ENCODE data around the gene PCGF2.
"Not testable (repeated sequence)": the region's sequence is repeated elsewhere in the genome, so short reads cannot be mapped to it uniquely, and the experiment has no call there.

PCGF2 gene

DNA sequence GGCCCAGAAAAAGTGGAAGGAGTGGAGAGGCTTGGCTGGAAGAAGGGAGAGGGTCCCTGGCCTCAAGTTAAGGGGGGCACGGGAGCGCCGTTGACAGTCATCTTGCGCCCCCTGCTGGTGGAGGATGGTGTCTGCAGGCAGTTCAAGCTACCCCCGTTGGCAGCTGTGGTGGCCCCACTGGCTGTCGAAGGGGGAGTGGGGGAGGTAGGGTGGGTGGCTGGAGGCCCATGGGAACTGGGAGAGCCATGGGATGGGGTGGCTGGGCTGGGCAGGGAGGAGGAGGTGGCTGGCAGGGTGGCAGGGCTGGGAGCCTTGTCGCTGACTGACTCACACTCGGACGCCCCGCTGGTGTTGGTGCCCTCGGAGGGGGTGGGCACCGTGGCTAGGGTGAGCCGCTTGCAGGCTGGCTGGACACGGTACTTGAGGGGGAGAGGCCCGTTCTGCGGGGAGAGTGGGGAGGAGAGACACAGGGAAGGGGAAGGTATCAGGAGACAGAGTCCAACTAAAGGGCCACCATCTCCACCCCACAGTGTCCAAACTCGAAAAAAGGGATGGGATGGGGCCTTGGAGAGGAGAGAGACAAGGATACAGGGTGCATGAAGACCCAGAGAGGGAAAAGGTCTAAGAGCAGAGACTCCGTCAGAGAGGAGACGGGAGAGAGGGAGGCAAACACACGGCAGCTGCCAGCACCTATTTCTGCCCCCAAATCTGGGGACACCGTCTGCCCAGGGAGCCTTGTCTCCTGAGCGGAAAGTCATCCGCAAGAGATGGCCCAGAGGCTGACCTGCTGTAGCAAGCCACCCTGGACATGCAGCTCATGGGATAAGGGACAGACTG lies 12.8 kb downstream of the PCGF2 start:
- peak; percentile 75 for DNase-seq (ENCODE audit: low spot score)

DNA sequence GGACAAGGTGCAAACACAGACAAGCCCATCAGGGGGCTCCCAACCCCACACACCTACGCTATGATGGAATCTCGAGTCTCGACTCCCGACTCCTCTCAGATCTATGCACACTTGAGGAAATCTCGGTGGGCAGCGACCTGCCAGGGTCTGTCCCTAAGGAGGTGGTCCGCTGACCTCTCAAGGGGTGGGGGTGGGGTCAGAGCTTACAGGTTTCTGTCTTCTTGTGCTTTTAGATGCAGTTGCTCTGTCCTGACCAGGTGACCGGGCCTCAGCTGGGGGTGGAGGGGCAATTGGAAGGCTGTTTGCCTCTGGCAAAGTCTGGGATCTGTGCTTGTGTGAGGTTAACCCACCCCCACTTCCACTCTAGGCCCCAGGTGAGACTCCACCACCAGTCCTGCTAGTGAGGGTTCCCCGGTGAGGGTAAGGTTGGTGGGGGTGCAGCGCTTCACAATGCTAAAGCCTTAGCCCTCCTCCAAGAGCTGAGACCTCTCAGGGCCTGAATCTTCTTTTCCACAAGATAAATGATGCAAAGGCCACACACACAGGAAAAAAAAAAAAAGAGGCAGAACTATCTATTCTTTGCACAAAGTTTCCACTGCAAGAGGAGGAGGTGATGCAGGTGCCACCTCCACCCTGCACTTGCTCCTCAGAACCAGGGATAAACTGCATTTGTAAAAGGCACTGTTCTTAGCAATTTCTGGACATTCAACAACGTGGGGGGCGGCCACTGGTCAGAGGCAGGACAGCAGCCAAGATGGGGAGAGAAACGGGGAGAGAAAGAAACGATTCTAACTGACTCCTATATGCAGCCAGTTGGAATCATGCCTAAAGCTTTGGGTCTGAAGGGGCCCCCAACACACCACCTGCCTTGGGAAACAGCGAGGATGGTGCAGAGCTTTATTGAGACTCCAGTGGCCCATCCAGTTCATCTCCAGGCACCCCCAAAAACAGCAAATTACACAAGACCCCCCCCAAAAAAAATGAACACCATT lies 13.9 kb downstream of the PCGF2 start:
- DNase-seq (ENCODE audit: low spot score): no peak

DNA sequence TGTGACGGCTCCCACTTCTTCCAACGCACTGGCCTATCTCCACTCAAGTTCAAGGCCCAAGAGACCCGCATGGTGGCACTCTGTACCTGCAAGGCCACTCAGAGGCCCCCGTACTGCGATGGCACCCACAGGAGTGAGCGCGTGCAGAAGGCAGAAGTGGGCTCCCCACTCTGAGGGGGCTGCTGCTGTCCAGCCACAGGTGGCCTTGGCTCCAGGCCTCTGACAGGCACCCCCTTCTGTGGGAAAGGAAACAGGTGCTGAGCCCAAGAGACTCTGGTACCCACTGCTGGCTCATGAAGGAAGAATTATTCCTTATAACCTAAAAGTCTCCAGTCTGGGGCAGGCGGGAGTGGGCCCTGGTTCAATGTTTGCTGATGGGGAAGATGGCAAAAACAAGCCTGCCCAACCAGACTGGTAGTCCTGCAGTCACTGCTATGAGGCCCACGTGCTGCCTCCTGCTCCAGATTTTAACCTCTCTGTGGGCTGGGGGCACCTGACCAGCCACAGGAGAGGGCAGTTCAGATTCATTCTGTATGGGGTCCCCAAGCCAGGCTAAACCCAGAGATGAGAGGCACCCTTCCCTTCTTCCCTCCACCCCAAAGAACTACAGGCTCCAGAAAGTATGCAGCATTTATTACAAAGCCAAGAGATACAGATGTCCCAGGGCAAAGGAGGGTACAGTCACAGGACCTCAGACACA lies 14.7 kb downstream of the PCGF2 start:
- no peak for DNase-seq (ENCODE audit: low spot score)

DNA sequence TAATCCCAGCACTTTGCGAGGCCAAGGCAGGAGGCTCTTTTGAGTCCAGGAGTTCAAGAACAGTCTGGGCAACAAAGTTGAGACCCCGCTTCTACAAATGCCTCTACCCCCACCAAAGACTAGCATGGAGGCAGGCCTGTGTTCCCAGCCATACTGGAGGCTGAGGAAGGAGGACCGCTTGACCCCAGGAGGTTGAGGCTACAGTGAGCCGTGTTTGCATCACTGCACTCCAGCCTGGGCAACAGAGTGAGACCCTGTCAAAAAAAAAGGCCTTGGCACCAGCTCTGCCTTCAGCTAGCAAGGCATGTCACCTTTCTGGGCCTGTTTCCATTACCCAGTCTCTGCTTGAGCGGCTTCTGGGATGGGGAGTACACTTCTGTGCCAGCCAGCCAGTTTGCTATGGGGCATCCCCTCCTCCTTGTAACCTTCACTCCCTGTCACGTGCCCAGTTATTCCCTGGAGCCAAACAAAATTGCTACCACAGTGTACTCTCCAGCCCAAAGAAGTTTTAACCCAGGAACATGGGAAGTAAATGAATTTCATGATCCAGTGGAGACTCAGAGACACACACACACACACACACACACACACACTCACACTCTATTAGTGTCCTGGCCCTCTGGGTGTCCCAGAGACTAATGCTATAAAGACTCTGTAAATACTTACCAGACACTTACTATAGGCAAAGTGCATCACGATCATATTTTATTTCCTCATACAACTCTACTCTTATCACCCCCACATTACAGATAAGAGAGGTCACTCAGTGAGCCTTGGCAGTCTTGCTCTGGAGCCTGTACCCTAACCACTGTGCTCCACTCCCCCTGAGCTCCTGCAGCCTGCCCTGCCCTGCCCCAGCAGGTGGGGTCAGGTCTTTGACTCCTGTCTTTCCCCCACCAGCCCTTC lies 15.5 kb downstream of the PCGF2 start:
- DNase-seq (ENCODE audit: low spot score): no peak

DNA sequence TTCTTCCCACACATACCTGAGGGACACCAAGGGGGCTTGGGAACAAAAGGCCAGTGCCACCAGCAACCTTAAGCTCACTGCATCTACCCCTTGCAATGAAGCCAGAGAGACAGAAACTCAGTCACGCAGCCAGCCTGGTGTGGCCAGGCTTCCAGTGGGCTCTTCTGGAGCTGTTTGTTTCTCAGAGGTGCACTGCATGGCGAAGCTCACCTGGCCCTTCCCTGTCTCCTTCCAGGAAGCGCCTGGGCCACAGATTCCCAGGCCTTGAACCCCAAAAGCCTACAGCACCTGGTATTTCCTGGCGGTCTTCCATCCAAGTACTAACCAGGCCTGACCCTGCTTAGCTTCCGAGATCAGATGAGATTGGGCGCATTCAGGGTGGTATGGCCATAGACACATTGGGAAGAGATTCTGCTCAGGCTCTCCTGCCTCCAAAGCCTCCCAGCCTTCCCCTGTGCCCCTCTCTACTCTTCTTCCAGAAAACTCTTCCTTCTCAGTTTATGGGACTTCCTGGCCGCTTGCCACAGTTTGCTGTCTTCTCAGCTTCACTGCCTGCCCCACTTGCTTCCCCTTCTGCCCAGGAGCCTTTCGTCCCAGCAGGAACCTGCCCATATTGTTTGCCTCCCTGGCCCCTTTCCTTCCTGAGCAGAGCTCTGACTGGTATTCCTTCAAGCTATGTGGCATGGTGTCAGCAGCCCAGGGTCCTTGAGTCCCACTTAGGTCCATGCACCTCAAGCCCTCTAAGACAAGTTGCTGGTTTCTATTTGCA lies 16.4 kb downstream of the PCGF2 start:
- no peak for DNase-seq (ENCODE audit: low spot score)

DNA sequence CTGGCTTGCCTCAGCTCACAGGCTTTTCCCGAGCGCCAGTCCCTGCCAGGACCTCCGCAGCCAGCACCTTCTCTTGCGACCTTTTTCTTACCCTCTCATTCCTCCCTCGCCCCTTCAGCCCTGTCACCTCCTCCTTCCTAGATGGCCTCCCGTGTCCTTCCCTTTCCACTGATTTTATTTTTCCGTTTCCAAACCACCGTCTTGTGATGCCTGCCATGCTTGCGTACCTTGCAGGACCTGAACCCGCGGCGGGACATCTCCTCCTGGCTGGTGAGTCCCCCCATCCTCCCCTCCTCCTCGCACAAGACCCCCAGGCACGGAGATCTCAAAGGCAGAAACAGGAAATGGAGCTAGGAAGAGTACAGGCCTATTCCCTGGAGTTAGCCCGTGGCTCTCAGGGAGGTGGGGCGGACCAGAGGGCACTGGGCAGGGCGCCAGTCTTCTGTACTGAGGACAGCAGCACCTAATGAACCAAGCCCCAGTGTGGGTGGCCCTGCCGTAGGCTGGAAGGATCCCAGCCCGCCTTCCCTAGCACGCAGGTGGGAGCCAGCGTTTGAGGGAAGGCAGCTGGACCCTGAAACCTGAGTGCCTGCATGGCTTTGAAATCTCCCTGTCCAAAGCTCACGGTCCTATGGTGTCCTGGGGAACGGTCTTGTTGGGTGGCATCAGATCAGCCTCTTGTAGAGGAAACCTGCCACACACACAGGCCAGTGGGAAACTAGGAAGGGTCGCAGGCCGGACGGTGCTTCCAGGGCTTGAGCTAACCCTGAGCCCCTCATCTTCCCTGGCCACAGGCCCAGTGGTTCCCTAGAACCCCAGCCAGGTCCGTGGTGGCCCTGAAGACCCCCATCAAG lies 17.4 kb downstream of the PCGF2 start:
- no peak for DNase-seq (ENCODE audit: low spot score)

DNA sequence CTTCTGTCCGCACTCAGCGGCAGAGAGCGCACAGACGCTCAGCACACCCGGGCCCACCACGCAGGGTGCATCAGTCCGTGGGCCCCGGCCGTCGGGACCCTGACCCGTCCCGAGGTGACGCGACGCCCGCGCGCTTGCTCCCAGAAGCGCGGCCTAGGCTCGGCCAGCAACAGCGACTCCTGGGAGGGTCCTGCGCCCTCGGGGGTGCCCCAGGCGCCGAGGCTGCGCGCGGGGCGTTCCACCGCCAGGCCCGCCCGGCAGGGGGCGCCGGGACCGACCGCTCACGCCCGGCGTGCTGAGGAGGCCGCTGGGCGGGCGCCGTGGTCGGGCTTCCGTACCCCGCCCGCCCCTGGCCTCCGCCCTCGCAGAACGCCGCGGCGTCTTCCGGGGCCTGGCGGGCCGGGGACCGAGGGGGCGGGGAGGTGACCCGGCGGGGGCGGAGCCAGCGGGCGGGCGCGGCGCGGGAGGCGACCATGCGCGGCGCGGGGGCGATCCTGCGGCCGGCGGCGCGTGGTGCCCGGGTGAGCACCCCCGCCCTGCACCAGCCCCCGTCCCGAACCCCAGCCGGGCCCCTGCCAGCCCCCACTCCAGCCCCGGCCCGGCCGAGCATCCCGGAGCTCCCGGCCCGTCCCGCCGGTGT lies 18.1 kb downstream of the PCGF2 start, which contains the start of gene CISD3:
Gene CISD3, plus strand, starts transcription at position 456 of the 640 bp plus-strand sequence. Its CDS starts 18 bp downstream, at position 474.
- peak; percentile 88 for DNase-seq (ENCODE audit: low spot score)

DNA sequence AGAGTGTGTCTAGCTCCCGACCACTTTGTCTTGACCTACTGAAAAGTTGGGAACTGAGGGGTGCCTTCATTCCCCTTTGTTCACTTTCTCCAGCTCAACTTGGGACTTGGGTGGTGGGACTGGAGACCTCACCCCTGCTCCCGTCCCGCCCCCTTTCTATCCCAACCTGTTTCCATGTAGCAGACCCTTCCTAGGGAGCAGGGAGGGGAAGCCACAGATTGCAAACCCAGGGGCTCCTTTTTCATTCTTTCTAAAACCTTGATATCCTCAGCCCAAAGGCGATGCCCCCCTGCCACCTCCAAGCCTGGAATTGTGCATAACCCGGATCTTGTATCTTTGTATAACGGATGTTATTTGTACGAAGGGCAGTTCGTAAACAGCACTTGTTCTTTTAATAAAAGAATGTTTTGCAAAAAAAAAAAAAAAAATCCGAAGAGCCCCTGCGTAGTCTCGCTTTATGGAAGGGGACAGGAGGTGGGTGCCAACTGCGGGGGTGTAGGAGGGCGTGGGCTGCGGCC lies 18.7 kb downstream of the PCGF2 start:
- DNase-seq (ENCODE audit: low spot score): no peak

DNA sequence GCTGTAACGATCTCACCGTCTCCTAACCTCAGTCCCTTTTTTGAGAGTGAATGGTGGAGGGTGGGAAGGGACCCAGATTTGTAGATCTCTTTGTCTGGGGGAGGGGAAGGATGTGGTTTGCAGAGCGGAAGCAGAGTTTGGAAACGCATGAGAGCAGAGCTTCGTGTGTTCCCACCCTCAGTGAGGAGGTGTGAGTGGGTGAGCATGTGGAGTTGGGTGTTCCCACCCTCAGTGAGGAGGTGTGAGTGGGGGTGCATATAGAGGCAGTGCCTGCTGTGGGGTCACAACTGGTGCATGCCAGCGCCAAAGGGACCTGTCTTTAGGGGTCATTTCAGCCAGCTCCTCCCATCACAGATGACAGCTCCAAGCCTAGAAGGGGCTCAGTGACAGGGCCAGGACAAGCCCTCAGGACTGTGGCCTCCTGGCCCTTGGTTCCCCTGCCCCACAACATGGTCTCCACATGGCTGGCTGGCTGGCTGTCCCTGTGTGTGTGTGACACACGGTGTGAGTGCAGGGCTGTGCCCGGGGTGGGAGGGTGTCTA lies 19.8 kb downstream of the PCGF2 start:
- DNase-seq (ENCODE audit: low spot score): peak; percentile 75

DNA sequence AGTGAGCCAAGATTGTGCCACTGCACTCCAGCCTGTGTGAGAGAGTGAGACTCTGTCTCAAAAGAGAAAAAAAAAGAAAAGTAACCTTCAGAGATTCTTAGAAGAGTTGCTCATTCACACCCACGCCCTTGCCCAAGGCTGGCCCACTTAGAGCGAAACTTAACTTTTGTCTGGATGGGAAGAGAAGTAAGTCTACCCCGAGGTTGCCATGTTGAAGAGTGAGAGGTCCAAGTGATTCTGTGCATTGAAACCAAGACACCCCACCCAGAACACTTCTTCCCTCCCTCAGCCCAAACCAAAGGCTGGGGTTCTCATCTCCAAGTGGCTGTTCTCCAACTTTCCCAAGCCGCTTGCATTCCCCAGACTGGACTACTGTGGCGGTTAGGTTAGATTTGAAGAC lies 20.4 kb downstream of the PCGF2 start:
- peak; percentile 83 for DNase-seq (ENCODE audit: low spot score)

DNA sequence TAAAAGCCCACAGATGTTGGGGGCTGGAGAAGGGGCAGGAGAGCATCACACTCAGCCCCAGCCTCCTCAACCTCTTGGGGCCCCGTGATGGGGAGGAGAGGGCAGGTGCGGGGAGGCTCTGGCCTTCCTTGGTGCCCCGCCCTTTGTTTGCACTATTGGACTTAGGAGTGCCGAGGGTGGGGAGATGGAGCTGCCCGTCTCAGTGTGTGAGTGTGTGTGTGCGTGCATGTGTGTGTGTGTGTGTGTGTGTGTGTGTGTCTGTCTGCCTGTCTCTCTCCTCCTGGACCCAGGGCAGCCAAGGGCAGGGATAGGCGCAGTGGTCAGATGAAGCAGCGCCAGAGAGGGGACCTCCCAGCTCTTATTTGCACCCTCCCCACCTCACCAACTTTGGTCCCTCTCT lies 22.0 kb downstream of the PCGF2 start:
- not testable (repeated sequence) for DNase-seq (ENCODE audit: low spot score)

DNA sequence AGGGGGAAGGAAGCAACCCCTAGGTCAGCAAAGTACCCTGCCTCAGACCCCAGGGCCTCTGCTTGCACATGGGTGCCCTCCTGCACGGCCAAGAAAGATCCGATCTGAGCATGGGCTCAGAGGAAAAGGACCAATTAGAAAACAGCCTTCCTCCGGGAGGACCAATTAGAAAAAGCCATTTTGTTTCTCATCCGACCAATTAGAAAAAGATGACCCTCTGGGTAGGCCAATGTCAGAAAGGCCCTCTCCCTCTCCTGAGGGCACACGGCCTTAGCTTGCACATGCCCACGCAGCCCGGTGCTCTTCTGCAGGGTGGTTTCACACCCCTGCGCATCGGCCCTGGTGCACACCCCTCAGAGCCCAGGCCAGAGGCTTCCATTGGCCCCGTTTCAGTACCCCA lies 23.1 kb downstream of the PCGF2 start:
- DNase-seq (ENCODE audit: low spot score): no peak

DNA sequence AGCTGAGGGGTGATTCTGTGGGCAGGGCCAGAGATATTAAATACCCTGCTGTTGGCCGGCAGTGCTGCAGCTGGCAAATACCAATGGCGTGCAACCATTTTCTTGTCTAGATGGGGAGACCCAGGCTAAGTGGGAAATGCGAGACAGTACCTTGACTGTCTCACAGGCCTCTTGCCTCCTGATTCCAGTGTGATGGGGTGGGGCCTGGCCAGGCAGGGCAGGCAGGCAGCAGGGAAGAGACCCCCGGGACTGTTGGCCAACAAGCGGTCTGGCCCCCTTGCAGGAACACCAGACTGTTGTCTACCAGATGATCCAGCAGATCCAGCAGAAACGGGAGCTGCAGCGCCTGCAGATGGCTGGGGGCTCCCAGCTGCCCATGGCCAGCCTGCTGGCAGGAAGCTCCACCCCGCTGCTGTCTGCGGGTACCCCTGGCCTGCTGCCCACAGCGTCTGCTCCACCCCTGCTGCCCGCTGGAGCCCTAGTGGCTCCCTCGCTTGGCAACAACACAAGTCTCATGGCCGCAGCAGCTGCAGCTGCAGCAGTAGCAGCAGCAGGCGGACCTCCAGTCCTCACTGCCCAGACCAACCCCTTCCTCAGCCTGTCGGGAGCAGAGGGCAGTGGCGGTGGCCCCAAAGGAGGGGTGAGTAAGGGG lies 23.7 kb downstream of the PCGF2 start:
- DNase-seq (ENCODE audit: low spot score): no peak

DNA sequence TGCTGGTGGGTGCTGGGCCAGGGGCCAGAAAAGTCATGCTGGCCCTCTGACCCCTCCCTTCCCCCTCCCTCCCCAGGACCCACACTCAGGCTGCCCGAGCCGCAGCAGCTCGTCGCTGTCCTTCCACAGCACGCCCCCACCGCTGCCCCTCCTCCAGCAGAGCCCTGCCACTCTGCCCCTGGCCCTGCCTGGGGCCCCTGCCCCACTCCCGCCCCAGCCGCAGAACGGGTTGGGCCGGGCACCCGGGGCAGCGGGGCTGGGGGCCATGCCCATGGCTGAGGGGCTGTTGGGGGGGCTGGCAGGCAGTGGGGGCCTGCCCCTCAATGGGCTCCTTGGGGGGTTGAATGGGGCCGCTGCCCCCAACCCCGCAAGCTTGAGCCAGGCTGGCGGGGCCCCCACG lies 26.3 kb downstream of the PCGF2 start:
- no peak for DNase-seq (ENCODE audit: low spot score)

DNA sequence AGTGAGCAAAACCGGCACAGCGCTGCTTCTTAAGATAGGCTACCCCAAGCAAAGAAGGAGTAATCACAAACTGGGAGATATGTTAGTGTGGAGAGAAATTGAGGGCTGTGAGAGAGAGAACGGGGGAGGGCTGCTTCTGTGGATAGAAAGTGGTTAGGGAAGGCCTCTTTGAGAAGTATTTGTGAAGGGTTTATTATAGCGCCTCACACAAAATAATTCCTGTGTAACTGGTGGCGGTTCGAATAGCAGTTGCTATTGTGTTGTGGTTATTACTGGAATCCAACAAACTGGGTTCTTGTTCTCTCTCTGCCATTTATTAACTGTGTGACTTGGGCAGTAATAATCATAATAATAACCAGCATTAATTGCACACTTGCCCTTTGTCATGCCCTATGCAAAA lies 27.2 kb downstream of the PCGF2 start:
- DNase-seq (ENCODE audit: low spot score): no peak

DNA sequence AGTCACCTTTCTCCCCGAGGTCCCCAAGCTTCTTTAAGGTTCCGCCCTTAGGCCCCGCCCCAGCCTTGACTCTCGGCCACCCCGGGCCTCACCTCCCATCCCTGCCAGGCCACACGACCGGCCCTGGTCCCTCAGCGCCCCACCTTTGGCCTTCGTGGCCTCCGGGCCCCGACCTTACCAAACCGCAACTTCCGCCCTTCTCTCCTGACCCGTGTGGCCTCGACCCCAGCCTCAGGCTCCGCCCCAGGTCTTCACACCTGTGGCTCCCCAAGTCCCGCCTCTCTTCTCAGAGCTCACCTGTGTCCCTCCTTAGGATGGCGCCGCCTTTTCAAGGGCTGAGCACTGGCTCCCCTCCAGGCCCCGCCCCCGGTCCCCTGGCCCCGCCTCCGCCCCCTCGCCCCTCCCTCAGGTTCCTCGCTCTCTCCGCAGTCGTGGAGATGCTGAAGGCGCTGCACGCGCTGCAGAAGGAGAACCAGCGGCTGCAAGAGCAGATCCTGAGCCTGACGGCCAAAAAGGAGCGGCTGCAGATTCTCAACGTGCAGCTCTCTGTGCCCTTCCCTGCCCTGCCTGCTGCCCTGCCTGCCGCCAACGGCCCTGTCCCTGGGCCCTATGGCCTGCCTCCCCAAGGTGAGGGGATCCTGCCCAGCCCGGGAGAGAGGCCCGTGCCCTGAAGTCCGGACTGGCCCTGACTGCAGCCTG lies 28.0 kb downstream of the PCGF2 start:
- DNase-seq (ENCODE audit: low spot score): no peak

DNA sequence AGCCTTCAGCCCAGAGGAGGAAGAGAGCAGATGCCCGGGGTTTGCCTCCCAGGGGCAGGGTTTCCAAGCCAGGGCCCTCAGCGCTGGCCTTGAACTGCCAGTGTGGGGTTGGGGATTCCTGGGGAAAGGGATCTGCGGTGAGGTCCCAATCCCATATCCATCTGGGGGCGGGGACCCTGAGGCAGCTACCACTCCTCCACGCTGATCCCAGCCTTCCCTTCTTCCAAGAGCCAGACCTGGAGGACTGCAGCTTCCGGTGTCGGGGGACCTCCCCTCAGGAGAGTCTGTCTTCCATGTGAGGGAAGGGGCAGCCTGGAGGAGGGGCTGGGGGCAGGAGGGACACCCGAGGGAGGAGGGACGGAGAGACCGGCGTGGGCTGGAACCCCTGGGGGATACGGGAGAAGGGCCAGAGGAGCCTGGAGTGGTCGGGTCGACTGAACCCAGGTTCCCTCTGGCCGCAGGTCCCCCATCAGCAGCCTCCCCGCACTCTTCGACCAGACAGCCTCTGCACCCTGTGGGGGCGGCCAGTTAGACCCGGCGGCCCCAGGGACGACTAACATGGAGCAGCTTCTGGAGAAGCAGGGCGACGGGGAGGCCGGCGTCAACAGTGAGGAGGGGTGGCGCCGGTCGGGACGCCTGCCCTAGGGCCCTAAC lies 28.7 kb downstream of the PCGF2 start:
- DNase-seq (ENCODE audit: low spot score): no peak

Data from activated CD4-positive, alpha-beta T cell treated with anti-CD3 and anti-CD28 coated beads, Interleukin-2, Interleukin-4, amounts not matched to agents 100 ng/mL and 50 ng/mL, durations not matched to agents 16 hours and 8 hours (primary cell).